GM19239 (cell line): ENCODE results near the gene APOD.
"Not testable (repeated sequence)": the region's sequence is repeated elsewhere in the genome, so short reads cannot be mapped to it uniquely, and the experiment has no call there.

Source experiments
- DNase-seq: peaks from one replicate; pipeline ENCODE4 v3.0.0; 2011; ENCODE audit warnings: low spot score; ENCODE audit not compliant: insufficient read length
- FAIRE-seq: peaks from 2 replicates; lab custom pipeline; 2011; peaks lifted over from hg19 to GRCh38; lab: Jason Lieb, UNC

Gene APOD

GRCh38 chr3:195619591-195620369, 36.0 kb upstream of the APOD start:
- DNase-seq, FAIRE-seq: not testable (repeated sequence)

- not testable (repeated sequence) for FAIRE-seq, DNase-seq
Measured at GRCh38 chr3:195617784-195618659, 34.3 kb upstream of the APOD start.

GRCh38 chr3:195617134-195617533, 33.4 kb upstream of the APOD start:
- not testable (repeated sequence) for DNase-seq, FAIRE-seq

- FAIRE-seq (no peak), DNase-seq (no peak)
Measured at GRCh38 chr3:195616681-195617080, 32.9 kb upstream of the APOD start.

GRCh38 chr3:195615952-195616537, 32.3 kb upstream of the APOD start:
- DNase-seq, FAIRE-seq: not testable (repeated sequence)

- DNase-seq, FAIRE-seq: not testable (repeated sequence)
Measured at GRCh38 chr3:195614672-195615504, 31.1 kb upstream of the APOD start.

GRCh38 chr3:195613468-195614069, 29.8 kb upstream of the APOD start:
- DNase-seq (no peak), FAIRE-seq (no peak)

GRCh38 chr3:195612075-195612800, 28.5 kb upstream of the APOD start:
- DNase-seq (no peak), FAIRE-seq (no peak)

- FAIRE-seq (no peak), DNase-seq (no peak)
Measured at GRCh38 chr3:195609229-195609628, 25.5 kb upstream of the APOD start.

GRCh38 chr3:195601785-195602184, 18.0 kb upstream of the APOD start:
- not testable (repeated sequence) for FAIRE-seq

GRCh38 chr3:195601382-195601781, 17.6 kb upstream of the APOD start:
- FAIRE-seq (no peak), DNase-seq (no peak)

More at GRCh38 chr3:195601785-195602184, 18.0 kb upstream of the APOD start:
- not testable (repeated sequence) for DNase-seq

GRCh38 chr3:195599926-195600325, 16.2 kb upstream of the APOD start:
- not testable (repeated sequence) for FAIRE-seq

GRCh38 chr3:195599516-195599915, 15.8 kb upstream of the APOD start:
- not testable (repeated sequence) for FAIRE-seq, DNase-seq

More at GRCh38 chr3:195599926-195600325, 16.2 kb upstream of the APOD start:
- DNase-seq, result not testable (repeated sequence)

GRCh38 chr3:195597848-195598247, 14.1 kb upstream of the APOD start:
- FAIRE-seq, result no peak
- no peak for DNase-seq

- DNase-seq (no peak), FAIRE-seq (no peak)
Measured at GRCh38 chr3:195597229-195597628, 13.5 kb upstream of the APOD start.

GRCh38 chr3:195596765-195597171, 13.0 kb upstream of the APOD start:
- FAIRE-seq, result no peak
- no peak for DNase-seq

GRCh38 chr3:195595785-195596531, 12.2 kb upstream of the APOD start:
- DNase-seq (no peak), FAIRE-seq (no peak)

- no peak for DNase-seq
- no peak for FAIRE-seq
Measured at GRCh38 chr3:195591852-195592251, 8.1 kb upstream of the APOD start.
